ENCODE measurements around the gene SLC25A34.

The SLC25A34 gene

DNA sequence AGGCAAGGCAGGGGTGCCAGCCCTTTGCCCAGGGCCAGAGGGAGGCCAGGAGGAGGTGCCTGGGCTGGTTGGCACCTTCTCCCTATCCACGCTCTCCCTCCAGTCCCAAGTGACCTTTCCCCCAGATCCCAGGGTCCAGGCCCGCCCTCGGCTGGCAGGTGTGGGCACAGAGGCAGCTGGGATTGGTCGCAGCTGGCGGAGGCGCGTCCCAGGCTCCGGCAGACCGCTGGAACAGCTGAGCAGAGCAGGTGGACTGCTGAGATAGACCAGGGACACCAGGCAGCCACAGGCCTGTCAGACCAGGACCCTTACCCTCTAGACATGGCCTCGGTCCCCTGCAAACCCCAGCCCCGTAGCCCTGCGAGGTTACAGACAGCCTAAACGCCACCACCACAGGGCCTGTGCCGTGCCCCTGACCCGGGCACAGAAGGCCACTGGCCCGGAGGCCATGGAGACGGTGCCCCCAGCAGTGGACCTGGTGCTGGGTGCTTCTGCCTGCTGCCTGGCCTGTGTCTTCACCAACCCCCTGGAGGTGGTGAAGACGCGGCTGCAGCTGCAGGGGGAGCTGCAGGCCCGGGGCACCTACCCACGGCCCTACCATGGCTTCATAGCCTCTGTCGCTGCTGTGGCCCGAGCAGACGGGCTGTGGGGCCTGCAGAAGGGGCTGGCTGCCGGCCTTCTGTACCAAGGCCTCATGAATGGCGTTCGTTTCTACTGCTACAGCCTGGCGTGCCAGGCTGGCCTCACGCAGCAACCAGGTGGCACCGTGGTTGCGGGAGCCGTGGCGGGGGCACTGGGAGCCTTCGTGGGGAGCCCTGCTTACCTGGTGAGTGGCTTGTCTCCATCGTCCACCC, at the start of gene SLC25A34:
Gene SLC25A34, plus strand, starts transcription at position 221 of the 854 bp plus-strand sequence. Its CDS starts 228 bp downstream, at position 449.
- no peak within 1 kb of the TSS for H3K4me3 ChIP-seq (ENCODE audit: low read depth, low read length)
- TF ChIP-seq, protein P1, sequence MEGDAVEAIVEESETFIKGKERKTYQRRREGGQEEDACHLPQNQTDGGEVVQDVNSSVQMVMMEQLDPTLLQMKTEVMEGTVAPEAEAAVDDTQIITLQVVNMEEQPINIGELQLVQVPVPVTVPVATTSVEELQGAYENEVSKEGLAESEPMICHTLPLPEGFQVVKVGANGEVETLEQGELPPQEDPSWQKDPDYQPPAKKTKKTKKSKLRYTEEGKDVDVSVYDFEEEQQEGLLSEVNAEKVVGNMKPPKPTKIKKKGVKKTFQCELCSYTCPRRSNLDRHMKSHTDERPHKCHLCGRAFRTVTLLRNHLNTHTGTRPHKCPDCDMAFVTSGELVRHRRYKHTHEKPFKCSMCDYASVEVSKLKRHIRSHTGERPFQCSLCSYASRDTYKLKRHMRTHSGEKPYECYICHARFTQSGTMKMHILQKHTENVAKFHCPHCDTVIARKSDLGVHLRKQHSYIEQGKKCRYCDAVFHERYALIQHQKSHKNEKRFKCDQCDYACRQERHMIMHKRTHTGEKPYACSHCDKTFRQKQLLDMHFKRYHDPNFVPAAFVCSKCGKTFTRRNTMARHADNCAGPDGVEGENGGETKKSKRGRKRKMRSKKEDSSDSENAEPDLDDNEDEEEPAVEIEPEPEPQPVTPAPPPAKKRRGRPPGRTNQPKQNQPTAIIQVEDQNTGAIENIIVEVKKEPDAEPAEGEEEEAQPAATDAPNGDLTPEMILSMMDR (IDR thresholded peaks at IDR 0.05; ENCODE audit: low read depth, low read length), result no peak

DNA sequence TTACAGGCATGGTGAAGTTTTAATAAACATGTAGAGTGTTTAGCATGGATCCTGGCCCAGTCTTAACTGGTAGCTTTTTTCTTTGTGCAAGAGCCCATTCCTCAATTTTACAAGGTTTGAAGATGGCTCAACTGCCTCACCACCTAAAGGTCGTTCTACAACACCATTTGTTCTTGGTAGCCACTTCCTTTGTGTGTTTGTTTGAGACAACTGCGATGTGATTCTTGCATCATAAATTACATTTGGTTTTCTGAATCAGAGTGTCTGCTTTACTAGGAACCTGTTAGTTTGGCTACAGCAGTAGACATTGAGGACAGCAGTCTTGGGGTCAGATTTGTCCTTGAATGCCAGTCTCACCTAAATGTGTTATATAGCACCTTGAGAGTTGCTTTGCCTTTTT, 48.6 kb upstream of the SLC25A34 start:
- no peak overlapping the region for H3K4me3 ChIP-seq (ENCODE audit: low read depth, low read length)
- TF ChIP-seq, protein P1 (IDR thresholded peaks at IDR 0.05; ENCODE audit: low read depth, low read length), result no peak

- TF ChIP-seq, protein P1 (IDR thresholded peaks at IDR 0.05; ENCODE audit: low read depth, low read length), result no peak
- no peak overlapping the region for H3K4me3 ChIP-seq (ENCODE audit: low read depth, low read length)
Observed at GRCh38 chr1:15690317-15690716, 45.7 kb upstream of the SLC25A34 start.

DNA sequence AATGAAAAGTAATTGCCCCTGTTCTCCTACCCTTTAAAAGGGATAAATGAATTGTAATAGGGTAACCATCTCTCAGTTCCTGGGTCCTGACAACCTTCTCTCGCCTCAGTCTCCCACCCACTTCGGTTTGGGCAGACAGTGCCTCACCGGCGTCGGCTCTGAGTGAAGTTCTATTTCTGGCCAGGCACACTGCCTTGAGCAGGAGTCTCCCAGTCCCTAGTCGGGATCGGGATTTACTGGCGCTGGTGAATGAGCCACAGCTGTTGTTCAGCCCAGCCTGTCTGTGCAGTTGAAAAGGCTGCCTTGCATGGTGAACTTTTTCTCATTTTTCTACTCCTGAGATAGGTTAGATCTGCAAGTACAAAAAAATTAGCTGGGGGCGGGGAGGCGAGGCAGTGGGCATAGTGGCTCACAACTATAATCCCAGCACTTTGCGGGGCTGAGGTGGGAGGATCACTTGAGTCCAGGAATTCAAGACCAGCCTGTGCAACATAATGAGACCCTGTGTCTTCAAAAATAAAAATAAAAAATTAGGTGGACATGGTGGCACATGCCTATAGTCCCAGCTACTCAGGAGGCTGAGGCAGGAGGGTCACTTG, 44.5 kb upstream of the SLC25A34 start:
- TF ChIP-seq, protein P1 (IDR thresholded peaks at IDR 0.05; ENCODE audit: low read depth, low read length), result no peak
- H3K4me3 ChIP-seq (ENCODE audit: low read depth, low read length), result no peak overlapping the region

DNA sequence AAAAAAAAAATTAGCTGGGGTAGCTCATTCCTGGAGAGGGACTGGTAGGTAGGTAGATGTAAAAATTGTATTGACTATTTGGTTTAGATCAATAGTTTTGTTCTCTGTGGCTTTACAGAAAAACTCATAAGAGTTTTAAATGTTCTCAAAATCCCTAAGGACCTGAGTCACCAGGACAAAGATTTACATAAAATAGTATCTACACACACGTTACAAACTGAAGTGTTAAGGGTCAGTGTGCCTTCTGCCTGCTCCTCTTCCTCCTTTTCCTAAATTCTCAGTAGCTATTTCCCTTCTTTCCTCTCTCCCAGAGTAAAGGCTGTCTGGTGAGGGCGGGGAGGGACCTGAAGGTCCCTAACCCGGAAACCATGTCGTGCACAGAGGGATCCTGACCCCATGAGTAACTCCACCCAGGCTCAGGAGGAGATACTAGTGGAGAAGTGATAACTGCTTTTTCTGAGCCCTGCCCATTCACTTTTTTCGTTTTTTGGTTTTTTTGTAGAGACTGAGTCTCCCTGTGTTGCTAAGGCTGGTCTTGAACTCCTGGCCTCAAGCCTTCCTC, 43.9 kb upstream of the SLC25A34 start:
- TF ChIP-seq, protein P1 (IDR thresholded peaks at IDR 0.05; ENCODE audit: low read depth, low read length), result no peak
- no peak overlapping the region for H3K4me3 ChIP-seq (ENCODE audit: low read depth, low read length)

DNA sequence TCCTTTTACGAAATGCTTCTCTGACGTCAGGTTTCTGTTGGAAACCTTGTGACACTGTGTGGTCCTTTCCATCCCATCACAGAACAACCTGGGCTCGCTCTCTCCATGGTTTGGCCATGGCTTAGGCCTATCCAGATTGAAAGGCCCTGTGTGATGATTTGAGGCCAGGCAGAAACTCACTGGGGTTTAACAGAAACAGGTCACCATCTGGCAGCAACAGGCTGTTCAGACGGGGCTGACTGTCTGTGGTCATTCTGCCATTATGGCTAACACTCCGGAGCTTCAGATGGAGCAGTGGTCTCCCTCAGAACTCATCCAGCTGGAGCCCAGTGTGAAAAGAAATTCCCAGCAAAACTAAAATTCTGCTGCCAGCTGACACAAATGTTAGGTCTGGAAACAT, 42.7 kb upstream of the SLC25A34 start:
- TF ChIP-seq, protein P1 (IDR thresholded peaks at IDR 0.05; ENCODE audit: low read depth, low read length), result no peak
- H3K4me3 ChIP-seq (ENCODE audit: low read depth, low read length), result no peak overlapping the region
